Measurements from ENCODE around the gene EHMT1.

GRCh38 chr9:137748741-137749140 is 129.9 kb downstream of the EHMT1 start:
- no peak for TF ChIP-seq CTCF (IDR thresholded peaks at IDR 0.05 in 2 of 3, conservative IDR thresholded peaks at IDR 0.05 in 1 of 3; ENCODE audit: control insufficient read depth in 2 of 3, extremely low read depth in 1 of 3, insufficient read depth in 1 of 3, low read depth in 3 of 3, low read length in 3 of 3)
- no peak for TF ChIP-seq SIX5 (IDR thresholded peaks at IDR 0.05; ENCODE audit: low read depth, low read length, severe bottlenecking)
- no peak for TF ChIP-seq SIN3A (IDR thresholded peaks at IDR 0.05; ENCODE audit: low read depth, low read length)
- no peak for TF ChIP-seq ZBTB40 (IDR thresholded peaks at IDR 0.05; ENCODE audit: borderline replicate concordance)
- no peak for TF ChIP-seq POLR2A (IDR thresholded peaks at IDR 0.05; ENCODE audit: low read depth, low read length)
- TF ChIP-seq SP1 (IDR thresholded peaks at IDR 0.05; ENCODE audit: low read depth, low read length) = no peak
- TF ChIP-seq CREM (IDR thresholded peaks at IDR 0.05; ENCODE audit: low read depth) = no peak
- TF ChIP-seq TARDBP (IDR thresholded peaks at IDR 0.05; ENCODE audit: borderline replicate concordance) = no peak
- no peak for TF ChIP-seq RELB (IDR thresholded peaks at IDR 0.05; ENCODE audit: low read depth)

All from GM12878 (cell line).